ENCODE measurements around the gene ESPL1.

The ESPL1 gene

GRCh38 chr12:53222170-53222721 lies 45.9 kb upstream of the ESPL1 start:
- DNase-seq (ENCODE audit: low spot score) = peak; percentile 55
- TF ChIP-seq CTCF (IDR thresholded peaks at IDR 0.05; ENCODE audit: extremely low read depth, missing control alignments) = no peak

- DNase-seq (ENCODE audit: low spot score) = no peak
- no peak for TF ChIP-seq CTCF (IDR thresholded peaks at IDR 0.05; ENCODE audit: extremely low read depth, missing control alignments)
Measured at GRCh38 chr12:53222806-53223261, 45.3 kb upstream of the ESPL1 start.

GRCh38 chr12:53223389-53224060 lies 44.6 kb upstream of the ESPL1 start:
- no peak for DNase-seq (ENCODE audit: low spot score)
- no peak for TF ChIP-seq CTCF (IDR thresholded peaks at IDR 0.05; ENCODE audit: extremely low read depth, missing control alignments)

- TF ChIP-seq CTCF (IDR thresholded peaks at IDR 0.05; ENCODE audit: extremely low read depth, missing control alignments) = no peak
- DNase-seq (ENCODE audit: low spot score) = no peak
Measured at GRCh38 chr12:53224061-53224896, 43.8 kb upstream of the ESPL1 start.

GRCh38 chr12:53224897-53225634 lies 43.0 kb upstream of the ESPL1 start:
- DNase-seq (ENCODE audit: low spot score) = no peak
- TF ChIP-seq CTCF (IDR thresholded peaks at IDR 0.05; ENCODE audit: extremely low read depth, missing control alignments) = no peak

GRCh38 chr12:53225635-53226424 lies 42.3 kb upstream of the ESPL1 start:
- TF ChIP-seq CTCF (IDR thresholded peaks at IDR 0.05; ENCODE audit: extremely low read depth, missing control alignments) = no peak
- DNase-seq (ENCODE audit: low spot score) = no peak
